Small intestine (tissue), 16 donors: ENCODE measurements around the gene ZNF714. TPM values are rescaled to one million over a fixed set of nuclear protein-coding genes. Genes with fewer than 3 reads are reported as not detected.

ENCODE experiments used
- DNase-seq, 2 donors: peaks; one replicate each; pipeline versions ENCODE4 v3.0.0 to v3.0.0-alpha.2; 2013
- FAIRE-seq: peaks from 2 replicates; lab custom pipeline; 2012; peaks lifted over from hg19 to GRCh38; lab: Jason Lieb, UNC
- H3K27ac ChIP-seq, 3 donors: one replicate each; pipeline ENCODE4 v1.5.1; 2013; ENCODE audit warnings: low read length in 2 of 3, mild to moderate bottlenecking in 2 of 3, control low read depth in 1 of 3, inconsistent platforms in 1 of 3, low read depth in 1 of 3, moderate library complexity in 1 of 3
- H3K27me3 ChIP-seq, 3 donors: one replicate each; pipeline ENCODE4 v1.6.1; 2013; ENCODE audit warnings: low read length in 3 of 3, inconsistent platforms in 1 of 3; ENCODE audit not compliant: control insufficient read depth in 3 of 3, insufficient read depth in 3 of 3
- H3K36me3 ChIP-seq, 3 donors: one replicate each; pipeline ENCODE4 v1.6.1; 2013; ENCODE audit warnings: low read length in 3 of 3, inconsistent platforms in 1 of 3, low read depth in 1 of 3, mild to moderate bottlenecking in 1 of 3, moderate library complexity in 1 of 3; ENCODE audit not compliant: control insufficient read depth in 3 of 3, insufficient read depth in 2 of 3
- H3K4me1 ChIP-seq, 3 donors: one replicate each; pipeline ENCODE4 v1.6.1; 2013; ENCODE audit warnings: low read length in 2 of 3, inconsistent platforms in 1 of 3, low read depth in 1 of 3, mild to moderate bottlenecking in 1 of 3, moderate library complexity in 1 of 3; ENCODE audit not compliant: control insufficient read depth in 3 of 3, insufficient read depth in 2 of 3
- H3K4me3 ChIP-seq, 3 donors: one replicate each; pipeline ENCODE4 v1.5.1; 2013; ENCODE audit warnings: low read length in 3 of 3, control low read depth in 1 of 3, inconsistent platforms in 1 of 3, low read depth in 1 of 3, mild to moderate bottlenecking in 1 of 3, moderate library complexity in 1 of 3
- H3K9me3 ChIP-seq, 2 donors: one replicate each; pipeline ENCODE4 v1.6.1; 2013; ENCODE audit warnings: low read depth in 1 of 2, low read length in 1 of 2; ENCODE audit not compliant: control insufficient read depth in 2 of 2, insufficient read depth in 1 of 2
- WGBS, 3 donors: extraction: QIAGEN DNeasy Blood & Tissue Kit; methylation state at CpG; one replicate each; pipeline ENCODE4 v1.1.7; 2013; 5-methylcytosine and 5-hydroxymethylcytosine counted together
- long read RNA-seq, 10 donors: transcript quantifications; one replicate each; lab custom pipeline, GENCODE V29; 2026
- polyA plus RNA-seq, 4 donors: library from polyadenylated mRNA; stranded (reverse) in 3 of 4; unstranded in 1 of 4; fragments of 200-250 nt in 3 of 4; fragments of 120-200 nt in 1 of 4; gene quantifications; one replicate each; pipeline versions ENCODE4 v1.2.1 to v1.2.3, GENCODE V29; 2013
- donor health status: healthy with polysubstance abuse.
- donor health status: control.
- donor health status: control.
- donor health status: Bipolar disorder and iron deficiency.
- donor health status: healthy.

The ZNF714 gene
- polyA plus RNA-seq = 10 to 100 TPM in 1 of 4 donors, 1 to 10 TPM in 1, under 1 TPM in 2; 0.22 to 17.1 (median 1.7) TPM
- long read RNA-seq, donor 1, full-length matches to known transcripts = 3 of 14 reads
- long read RNA-seq, donor 1, partial matches to known transcripts = 11 of 14 reads
- long read RNA-seq, donor 1, other reads (novel, unspliced or antisense) = 0 of 14 reads
- long read RNA-seq, donor 2, partial matches to known transcripts = 0 of 1 reads
- long read RNA-seq, donor 2, other reads (novel, unspliced or antisense) = 0 of 1 reads
- long read RNA-seq, donor 3 = 0 reads
- long read RNA-seq, donor 4, full-length matches to known transcripts = 1 of 1 reads
- long read RNA-seq, donor 4, partial matches to known transcripts = 0 of 1 reads
- long read RNA-seq, donor 4, other reads (novel, unspliced or antisense) = 0 of 1 reads
- long read RNA-seq, donor 5 = 0 reads
- long read RNA-seq, donor 6, full-length matches to known transcripts = 2 of 2 reads
- long read RNA-seq, donor 6, partial matches to known transcripts = 0 of 2 reads
- long read RNA-seq, donor 6, other reads (novel, unspliced or antisense) = 0 of 2 reads
- long read RNA-seq, donor 7, full-length matches to known transcripts = 2 of 2 reads
- long read RNA-seq, donor 7, partial matches to known transcripts = 0 of 2 reads
- long read RNA-seq, donor 7, other reads (novel, unspliced or antisense) = 0 of 2 reads
- long read RNA-seq, donor 8 = 0 reads
- long read RNA-seq, donor 9 = 0 reads
- long read RNA-seq, donor 10, partial matches to known transcripts = 12 of 14 reads
- long read RNA-seq, donor 10, other reads (novel, unspliced or antisense) = 0 of 14 reads

GRCh38 chr19:21082011-21082975 lies at the start of gene ZNF714:
Gene ZNF714, plus strand, starts transcription at chr19:21082203. Its CDS starts 16,066 bp downstream, at chr19:21098269.
- H3K9me3 ChIP-seq = no peaks in the 10 kb centered on the region
- no peaks in the 10 kb centered on the region for H3K27me3 ChIP-seq
- peaks cover 0 to 2% (median 0%) of the 10 kb centered on the region in 3 donors for H3K36me3 ChIP-seq
- H3K4me1 ChIP-seq = no peaks in the 10 kb centered on the region
- 34 to 65% (median 42%) methylated on average over 35 to 38 of the region's 38 CpGs for WGBS, 3 donors
- DNase-seq (peak; percentile 84 to 96), FAIRE-seq (no peak)
- peak within 1 kb of the TSS; percentile 80 to 88 (median 83) for H3K27ac ChIP-seq
- H3K4me3 ChIP-seq = peak within 1 kb of the TSS; percentile 58 to 74 (median 72)

- peaks cover 1 to 35% of the 10 kb centered on the region in 2 donors for H3K9me3 ChIP-seq
- H3K27me3 ChIP-seq = no peaks in the 10 kb centered on the region
- H3K4me3 ChIP-seq = no peak overlapping the region
- FAIRE-seq (no peak), DNase-seq (no peak)
- no peaks in the 10 kb centered on the region for H3K4me1 ChIP-seq
- H3K27ac ChIP-seq = no peak overlapping the region
- peaks cover 11 to 16% (median 11%) of the 10 kb centered on the region in 3 donors for H3K36me3 ChIP-seq
Measured at GRCh38 chr19:21045028-21045427, 37.0 kb upstream of the ZNF714 start.

GRCh38 chr19:21046489-21046888 lies 35.5 kb upstream of the ZNF714 start:
- 97 to 99% (median 97%) methylated on average over 3 of the region's 3 CpGs for WGBS, 3 donors
- no peak for FAIRE-seq

GRCh38 chr19:21047716-21048115 lies 34.3 kb upstream of the ZNF714 start:
- Histone ChIP-seq H3K27ac (no peak overlapping the region), H3K4me3 (no peak overlapping the region), H3K4me1 (no peaks in the 10 kb centered on the region), H3K27me3 (no peaks in the 10 kb centered on the region), H3K9me3 (peaks cover 1 to 37% of the 10 kb centered on the region in 2 donors), H3K36me3 (peaks cover 6 to 14% (median 9%) of the 10 kb centered on the region in 3 donors)
- DNase-seq = no peak
- no peak for FAIRE-seq
- 94 to 100% (median 95%) methylated on average over 2 of the region's 2 CpGs for WGBS, 3 donors

More at GRCh38 chr19:21046489-21046888, 35.5 kb upstream of the ZNF714 start:
- Histone ChIP-seq H3K4me3 (no peak overlapping the region), H3K27me3 (no peaks in the 10 kb centered on the region), H3K9me3 (peaks cover 1 to 40% of the 10 kb centered on the region in 2 donors), H3K27ac (no peak overlapping the region), H3K36me3 (peaks cover 7 to 19% (median 8%) of the 10 kb centered on the region in 3 donors), H3K4me1 (no peaks in the 10 kb centered on the region)
- DNase-seq = no peak

DNA sequence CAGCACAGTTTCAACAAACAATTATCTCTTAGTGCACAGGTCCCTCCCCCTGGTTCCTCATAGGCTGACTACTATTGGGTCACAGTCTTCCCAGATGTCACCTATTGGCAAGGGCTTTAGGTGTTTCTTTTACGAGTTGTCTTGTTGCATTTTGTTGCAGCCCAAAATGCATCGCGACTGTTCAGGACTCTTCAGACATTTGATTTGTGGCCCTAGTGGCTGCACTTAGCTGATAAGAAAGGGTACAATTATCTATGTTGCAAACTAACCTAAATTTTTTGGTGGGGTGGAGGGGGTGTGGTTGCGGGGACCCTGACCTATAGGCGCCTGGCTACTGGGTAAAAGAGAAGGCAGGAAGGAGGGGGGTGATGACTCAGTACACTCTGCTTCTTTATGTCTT lies 29.1 kb upstream of the ZNF714 start:
- H3K36me3 ChIP-seq = peaks cover 8 to 27% (median 22%) of the 10 kb centered on the region in 3 donors
- H3K4me1 ChIP-seq = no peaks in the 10 kb centered on the region
- no peaks in the 10 kb centered on the region for H3K27me3 ChIP-seq
- no peak for FAIRE-seq
- H3K4me3 ChIP-seq = no peak overlapping the region
- no peak for DNase-seq
- H3K9me3 ChIP-seq = peaks cover 2 to 40% of the 10 kb centered on the region in 2 donors
- 96 to 98% (median 98%) methylated on average over 5 of the region's 5 CpGs for WGBS, 3 donors
- H3K27ac ChIP-seq = no peak overlapping the region

DNA sequence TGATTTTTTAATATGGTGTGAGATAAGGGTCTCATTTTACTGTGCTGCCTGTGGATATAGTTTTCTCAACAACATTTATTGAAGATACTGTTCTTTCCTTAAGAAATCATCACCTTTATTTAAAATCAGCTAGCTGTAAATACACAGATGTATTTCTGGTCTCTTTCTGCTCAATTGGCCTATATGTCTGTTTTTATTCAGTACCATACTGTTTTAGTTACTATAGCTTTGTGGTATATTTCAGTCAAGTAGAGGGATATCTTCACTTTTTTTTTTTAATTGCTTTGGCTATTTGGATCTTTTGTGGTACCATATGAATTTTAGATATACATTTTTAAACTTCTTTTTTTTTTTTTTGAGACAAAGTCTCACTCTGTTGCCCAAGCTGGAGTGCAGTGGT lies 16.7 kb upstream of the ZNF714 start:
- FAIRE-seq (no peak), DNase-seq (no peak)
- peaks cover 0 to 2% of the 10 kb centered on the region in 2 donors for H3K9me3 ChIP-seq

DNA sequence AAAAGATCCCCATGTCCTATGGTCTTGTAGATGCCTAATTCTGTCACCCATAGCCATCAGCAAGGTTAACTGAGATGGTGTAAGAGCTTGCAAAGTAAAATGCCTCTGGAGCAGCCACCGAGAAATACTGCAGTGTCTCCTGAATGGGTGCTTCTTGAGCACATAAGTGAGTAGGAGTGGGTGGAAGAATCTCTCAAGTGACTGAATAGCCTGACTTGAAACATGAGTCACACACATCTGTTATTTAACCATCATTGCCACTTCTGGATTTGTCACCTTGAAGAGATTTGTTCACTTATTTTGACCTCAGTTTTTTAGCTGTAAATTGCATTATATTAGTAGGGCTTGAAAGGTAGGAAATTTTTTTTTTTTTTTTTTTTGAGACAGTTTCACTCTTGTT lies 2.3 kb downstream of the ZNF714 start:
- DNase-seq (no peak), FAIRE-seq (no peak)
- 83 to 96% (median 92%) methylated on average over 1 of the region's 1 CpG for WGBS, 3 donors
- Histone ChIP-seq H3K4me3 (no peak overlapping the region), H3K36me3 (peaks cover 0 to 2% (median 0%) of the 10 kb centered on the region in 3 donors), H3K9me3 (no peaks in the 10 kb centered on the region), H3K27ac (no peak overlapping the region), H3K4me1 (no peaks in the 10 kb centered on the region), H3K27me3 (no peaks in the 10 kb centered on the region)

More for the DNA sequence above, 16.7 kb upstream of the ZNF714 start:
- Histone ChIP-seq H3K36me3 (peaks cover 0 to 4% (median 3%) of the 10 kb centered on the region in 3 donors), H3K4me3 (no peak overlapping the region), H3K27me3 (no peaks in the 10 kb centered on the region), H3K4me1 (no peaks in the 10 kb centered on the region), H3K27ac (no peak overlapping the region)
